Activated naive CD4-positive, alpha-beta T cell treated with anti-CD3 and anti-CD28 coated beads for 36 hours (primary cell): ENCODE data around the gene OPCML. TPM values are rescaled to one million over a fixed set of nuclear protein-coding genes. Genes with fewer than 3 reads are reported as not detected.

Experiments used
- CTCF ChIA-PET: fragments of 350-600 bp; sonication (Branson Sonifier 250); formaldehyde crosslinking; loops from one replicate; lab custom pipeline; 2021; ENCODE audit warnings: antibody characterized with exemption; lab: Charles Lee
- DNase-seq: peaks from one replicate; pipeline ENCODE4 v3.0.0-alpha.2; 2020
- H3K27ac Mint-ChIP-seq: one replicate; pipeline ENCODE4 v1.8.0; 2021; ENCODE audit warnings: mild to moderate bottlenecking, mixed read lengths
- H3K27me3 Mint-ChIP-seq: one replicate; pipeline ENCODE4 v1.8.0; 2021; ENCODE audit warnings: low read depth, mixed read lengths
- H3K36me3 Mint-ChIP-seq: one replicate; pipeline ENCODE4 v1.8.0; 2021; ENCODE audit warnings: low read depth, mixed read lengths
- H3K4me1 Mint-ChIP-seq: one replicate; pipeline ENCODE4 v1.8.0; 2021; ENCODE audit warnings: low read depth, mixed read lengths
- H3K4me3 Mint-ChIP-seq: one replicate; pipeline ENCODE4 v1.8.0; 2021; ENCODE audit warnings: mild to moderate bottlenecking, moderate library complexity, mixed read lengths
- H3K9me3 Mint-ChIP-seq: one replicate; pipeline ENCODE4 v1.8.0; 2021; ENCODE audit warnings: mixed read lengths
- intact Hi-C: fragments of 100-400 bp; cut with micrococcal nuclease; formaldehyde crosslinking; loops from one replicate; pipeline ENCODE4 v1.15.1; 2023
- total RNA-seq, 2 experiments: library from RNA; stranded (reverse); gene quantifications; one replicate each; pipeline ENCODE4 v1.2.3, GENCODE V29; 2021

Gene OPCML
- total RNA-seq, 2 experiments from 2014 or later: not detected

- H3K4me1 Mint-ChIP-seq: no peaks in the 10 kb centered on the region
- DNase-seq: no peak
- no peak overlapping the region for H3K4me3 Mint-ChIP-seq
- H3K36me3 Mint-ChIP-seq: no peaks in the 10 kb centered on the region
- intact Hi-C loops: no loop called here
- no peak overlapping the region for H3K27ac Mint-ChIP-seq
- CTCF ChIA-PET: no interaction called here
- H3K9me3 Mint-ChIP-seq: peaks cover 7% of the 10 kb centered on the region
- no peaks in the 10 kb centered on the region for H3K27me3 Mint-ChIP-seq
These were observed 1075.5 kb downstream of the OPCML start for GRCh38 chr11:132456751-132457328.

- CTCF ChIA-PET: no interaction called here
- H3K27ac Mint-ChIP-seq: no peak overlapping the region
- H3K9me3 Mint-ChIP-seq: peaks cover 3% of the 10 kb centered on the region
- H3K4me3 Mint-ChIP-seq: no peak overlapping the region
- H3K27me3 Mint-ChIP-seq: no peaks in the 10 kb centered on the region
- no peak for DNase-seq
- no peaks in the 10 kb centered on the region for H3K4me1 Mint-ChIP-seq
- intact Hi-C loops: no loop called here
- no peaks in the 10 kb centered on the region for H3K36me3 Mint-ChIP-seq
These were observed 1077.3 kb downstream of the OPCML start for GRCh38 chr11:132455044-132455443.

GRCh38 chr11:132453406-132453805 is 1078.9 kb downstream of the OPCML start:
- CTCF ChIA-PET: no interaction called here
- peaks cover 2% of the 10 kb centered on the region for H3K9me3 Mint-ChIP-seq
- DNase-seq: no peak
- no peaks in the 10 kb centered on the region for H3K36me3 Mint-ChIP-seq
- no peaks in the 10 kb centered on the region for H3K27me3 Mint-ChIP-seq
- no peaks in the 10 kb centered on the region for H3K4me1 Mint-ChIP-seq
- H3K27ac Mint-ChIP-seq: no peak overlapping the region
- no peak overlapping the region for H3K4me3 Mint-ChIP-seq
- intact Hi-C loops: no loop called here

DNA sequence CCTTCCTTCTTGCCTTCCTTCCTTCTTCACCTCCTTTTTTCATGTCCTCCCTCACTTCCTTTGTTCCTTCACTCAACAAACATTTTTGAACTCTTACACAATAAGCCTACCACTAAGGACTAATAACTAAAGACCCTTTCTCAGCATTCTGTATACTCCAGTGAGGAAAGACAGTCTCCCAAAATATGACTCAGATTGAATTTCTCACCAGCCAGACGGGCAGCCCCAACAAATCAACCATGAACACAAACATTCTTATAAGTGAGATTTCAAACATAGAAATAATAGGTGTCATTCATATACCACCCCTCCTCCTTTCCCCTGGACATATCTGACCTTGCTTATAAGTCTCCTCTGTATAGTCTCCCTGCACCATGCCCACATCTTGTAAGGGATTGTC is 1079.7 kb downstream of the OPCML start:
- DNase-seq: no peak
- CTCF ChIA-PET: no interaction called here
- Mint-ChIP-seq H3K27me3 (no peaks in the 10 kb centered on the region), H3K27ac (no peak overlapping the region), H3K36me3 (no peaks in the 10 kb centered on the region), H3K9me3 (peaks cover 2% of the 10 kb centered on the region), H3K4me3 (no peak overlapping the region), H3K4me1 (no peaks in the 10 kb centered on the region)
- intact Hi-C loops: no loop called here

DNA sequence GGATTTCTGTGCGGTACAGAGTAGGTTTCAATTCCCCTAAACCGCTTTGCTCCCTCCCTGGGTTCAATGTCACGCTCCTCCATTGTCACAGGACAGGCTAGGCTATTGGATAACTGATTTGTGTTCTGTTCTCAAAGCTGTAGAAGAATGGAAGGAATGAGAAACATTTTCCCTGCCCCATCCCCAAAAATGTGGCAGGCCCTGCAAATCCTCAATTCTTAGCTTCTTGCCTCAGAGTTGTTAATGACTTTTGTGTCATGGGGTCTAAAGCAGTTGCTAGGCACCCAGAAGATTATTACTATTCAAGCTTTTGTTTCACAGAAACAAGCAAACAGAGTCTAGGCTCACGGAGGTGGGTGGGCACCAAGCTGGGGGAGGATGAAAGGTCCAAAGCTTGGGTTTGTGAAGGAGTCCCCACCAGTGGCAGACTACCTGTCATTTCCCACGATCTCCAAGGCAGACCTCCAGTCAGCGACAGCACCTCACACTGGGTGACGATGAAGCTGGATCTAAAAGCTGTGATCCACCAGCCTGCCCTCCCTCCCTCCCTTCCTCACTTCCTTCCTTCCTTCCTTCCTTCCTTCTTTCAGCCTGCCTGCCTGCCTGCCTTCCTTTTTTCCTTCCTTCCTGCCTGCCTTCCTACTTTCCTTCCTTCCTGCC is 1080.2 kb downstream of the OPCML start:
- Mint-ChIP-seq H3K27me3 (no peaks in the 10 kb centered on the region), H3K36me3 (no peaks in the 10 kb centered on the region), H3K4me1 (no peaks in the 10 kb centered on the region), H3K27ac (no peak overlapping the region), H3K4me3 (no peak overlapping the region), H3K9me3 (peaks cover 2% of the 10 kb centered on the region)
- intact Hi-C loops: no loop called here
- CTCF ChIA-PET: no interaction called here
- DNase-seq: no peak

GRCh38 chr11:132450631-132451030 is 1081.7 kb downstream of the OPCML start:
- no peak for DNase-seq

GRCh38 chr11:132448334-132448995 is 1083.8 kb downstream of the OPCML start:
- DNase-seq: no peak
- Mint-ChIP-seq H3K9me3 (peaks cover 2% of the 10 kb centered on the region), H3K4me1 (no peaks in the 10 kb centered on the region), H3K27me3 (no peaks in the 10 kb centered on the region), H3K4me3 (no peak overlapping the region), H3K27ac (no peak overlapping the region), H3K36me3 (no peaks in the 10 kb centered on the region)
- intact Hi-C loops: no loop called here
- CTCF ChIA-PET: no interaction called here

More at GRCh38 chr11:132450631-132451030, 1081.7 kb downstream of the OPCML start:
- no peaks in the 10 kb centered on the region for H3K4me1 Mint-ChIP-seq
- peaks cover 2% of the 10 kb centered on the region for H3K9me3 Mint-ChIP-seq
- no peak overlapping the region for H3K4me3 Mint-ChIP-seq
- CTCF ChIA-PET: no interaction called here
- no peaks in the 10 kb centered on the region for H3K27me3 Mint-ChIP-seq
- H3K27ac Mint-ChIP-seq: no peak overlapping the region
- H3K36me3 Mint-ChIP-seq: no peaks in the 10 kb centered on the region
- intact Hi-C loops: no loop called here

- Mint-ChIP-seq H3K4me3 (no peak overlapping the region), H3K36me3 (no peaks in the 10 kb centered on the region), H3K4me1 (no peaks in the 10 kb centered on the region), H3K27ac (no peak overlapping the region), H3K27me3 (no peaks in the 10 kb centered on the region), H3K9me3 (peaks cover 2% of the 10 kb centered on the region)
- no peak for DNase-seq
- intact Hi-C loops: no loop called here
- CTCF ChIA-PET: no interaction called here
These were observed 1084.5 kb downstream of the OPCML start for GRCh38 chr11:132447761-132448160.

DNA sequence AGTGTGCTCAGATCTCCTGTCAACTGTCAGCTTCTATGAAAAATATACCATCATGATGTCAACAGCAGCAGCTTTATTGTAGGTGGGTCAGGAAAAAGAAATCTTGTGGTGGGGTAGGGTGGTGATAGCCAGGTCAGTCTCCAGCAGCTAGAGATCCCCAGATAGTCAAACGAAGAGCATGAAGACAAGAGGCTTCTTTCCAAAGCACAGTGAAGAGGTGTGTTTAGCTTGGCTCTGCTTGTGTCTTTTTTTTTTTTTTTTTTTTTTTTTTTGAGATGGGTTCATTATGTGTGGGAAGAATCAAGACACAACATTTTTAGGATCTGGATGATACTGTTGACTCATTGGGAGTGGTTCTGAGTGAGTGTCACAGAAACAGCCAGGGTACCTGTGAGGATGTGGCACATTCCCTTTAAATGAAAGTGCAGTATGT is 1086.4 kb downstream of the OPCML start:
- Mint-ChIP-seq H3K4me1 (no peaks in the 10 kb centered on the region), H3K9me3 (peaks cover 2% of the 10 kb centered on the region), H3K36me3 (no peaks in the 10 kb centered on the region), H3K4me3 (no peak overlapping the region), H3K27ac (no peak overlapping the region), H3K27me3 (peaks cover 2% of the 10 kb centered on the region)
- intact Hi-C loops: no loop called here
- DNase-seq: no peak
- CTCF ChIA-PET: interaction anchor here (0.7 kb wide), 1 partner anchor 161 kb away, joined by 3 read pairs; no protein-coding TSS in a partner anchor

DNA sequence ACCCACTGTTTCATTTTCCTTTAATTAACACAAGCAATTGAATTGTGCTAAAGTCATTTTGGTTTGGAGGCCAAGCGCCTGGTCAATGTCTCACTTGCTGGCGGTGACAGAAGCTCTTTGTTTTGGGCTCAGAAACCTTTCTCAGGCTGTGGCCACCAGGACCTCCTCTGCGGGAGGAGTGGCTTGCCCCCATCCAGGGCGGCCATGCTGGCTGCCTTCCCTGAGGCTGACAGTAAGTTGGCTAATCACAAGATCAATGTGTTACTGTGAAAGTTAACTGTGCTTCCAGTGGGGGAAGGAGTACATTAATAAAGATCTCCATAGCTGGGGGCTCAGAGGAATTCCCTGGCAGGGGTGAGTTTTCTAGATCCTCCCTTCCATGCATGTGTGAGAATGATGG is 1087.4 kb downstream of the OPCML start:
- peaks cover 2% of the 10 kb centered on the region for H3K27me3 Mint-ChIP-seq
- intact Hi-C loops: no loop called here
- peaks cover 4% of the 10 kb centered on the region for H3K9me3 Mint-ChIP-seq
- H3K36me3 Mint-ChIP-seq: no peaks in the 10 kb centered on the region
- H3K27ac Mint-ChIP-seq: no peak overlapping the region
- no peak overlapping the region for H3K4me3 Mint-ChIP-seq
- no peak for DNase-seq
- H3K4me1 Mint-ChIP-seq: no peaks in the 10 kb centered on the region
- CTCF ChIA-PET: no interaction called here

DNA sequence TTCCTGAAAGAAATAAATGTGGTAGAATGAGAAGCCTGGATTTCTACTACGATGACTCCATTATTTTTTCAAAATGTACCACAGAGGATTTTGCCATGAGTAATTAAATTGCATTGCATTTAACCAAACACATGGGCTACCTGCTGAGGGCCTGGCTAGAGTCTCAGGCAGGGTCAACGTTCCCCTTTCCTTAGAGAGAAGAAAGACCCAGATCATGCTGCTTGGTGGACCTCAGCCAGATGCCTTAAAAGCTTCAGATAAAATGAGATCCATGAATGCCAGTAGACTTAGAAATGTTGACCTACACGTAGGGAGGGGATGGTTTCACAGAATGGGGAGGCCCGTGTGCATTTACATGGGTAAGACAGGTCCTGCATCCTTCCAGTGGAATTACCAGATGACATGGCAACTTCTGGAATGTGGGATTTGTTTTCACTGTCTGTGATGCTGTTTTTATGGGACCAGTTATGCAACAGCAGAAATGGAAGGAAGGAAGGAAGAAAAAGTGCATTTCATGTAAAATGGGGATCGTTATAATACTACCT is 1092.5 kb downstream of the OPCML start:
- intact Hi-C loops: no loop called here
- Mint-ChIP-seq H3K4me1 (no peaks in the 10 kb centered on the region), H3K36me3 (no peaks in the 10 kb centered on the region), H3K4me3 (no peak overlapping the region), H3K27me3 (peaks cover 2% of the 10 kb centered on the region), H3K27ac (no peak overlapping the region), H3K9me3 (peaks cover 4% of the 10 kb centered on the region)
- no peak for DNase-seq
- CTCF ChIA-PET: no interaction called here

GRCh38 chr11:132438418-132438817 is 1093.9 kb downstream of the OPCML start:
- CTCF ChIA-PET: no interaction called here

More at GRCh38 chr11:132438418-132438817, 1093.9 kb downstream of the OPCML start:
- Mint-ChIP-seq H3K27ac (no peak overlapping the region), H3K4me3 (no peak overlapping the region), H3K4me1 (no peaks in the 10 kb centered on the region), H3K36me3 (no peaks in the 10 kb centered on the region), H3K27me3 (peaks cover 2% of the 10 kb centered on the region), H3K9me3 (peaks cover 4% of the 10 kb centered on the region)
- intact Hi-C loops: no loop called here
- no peak for DNase-seq
